GM19043 (cell line): ENCODE data around the gene LRP1.

Source experiments
- ATAC-seq: cut with Tn5 transposase; IDR thresholded peaks from one replicate; pipeline ENCODE4 v1.9.1; 2021; ENCODE audit warnings: low read depth; ENCODE audit not compliant: unreplicated experiment

The LRP1 gene

DNA sequence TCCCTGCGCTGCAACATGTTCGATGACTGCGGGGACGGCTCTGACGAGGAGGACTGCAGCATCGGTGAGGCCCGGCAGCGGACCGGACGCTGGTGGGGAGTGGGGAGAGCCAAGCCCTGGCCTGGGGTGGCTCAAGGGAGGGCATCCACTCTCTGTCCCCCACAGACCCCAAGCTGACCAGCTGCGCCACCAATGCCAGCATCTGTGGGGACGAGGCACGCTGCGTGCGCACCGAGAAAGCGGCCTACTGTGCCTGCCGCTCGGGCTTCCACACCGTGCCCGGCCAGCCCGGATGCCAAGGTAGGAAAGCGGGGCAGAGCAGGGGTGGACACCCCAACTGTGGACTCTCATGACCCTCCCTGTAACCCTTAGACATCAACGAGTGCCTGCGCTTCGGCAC lies 76.9 kb downstream of the LRP1 start:
- no peak for ATAC-seq

GRCh38 chr12:57205931-57206330 lies 77.6 kb downstream of the LRP1 start:
- ATAC-seq = no peak

- no peak for ATAC-seq
Observed at GRCh38 chr12:57207731-57208630, 79.7 kb downstream of the LRP1 start.

DNA sequence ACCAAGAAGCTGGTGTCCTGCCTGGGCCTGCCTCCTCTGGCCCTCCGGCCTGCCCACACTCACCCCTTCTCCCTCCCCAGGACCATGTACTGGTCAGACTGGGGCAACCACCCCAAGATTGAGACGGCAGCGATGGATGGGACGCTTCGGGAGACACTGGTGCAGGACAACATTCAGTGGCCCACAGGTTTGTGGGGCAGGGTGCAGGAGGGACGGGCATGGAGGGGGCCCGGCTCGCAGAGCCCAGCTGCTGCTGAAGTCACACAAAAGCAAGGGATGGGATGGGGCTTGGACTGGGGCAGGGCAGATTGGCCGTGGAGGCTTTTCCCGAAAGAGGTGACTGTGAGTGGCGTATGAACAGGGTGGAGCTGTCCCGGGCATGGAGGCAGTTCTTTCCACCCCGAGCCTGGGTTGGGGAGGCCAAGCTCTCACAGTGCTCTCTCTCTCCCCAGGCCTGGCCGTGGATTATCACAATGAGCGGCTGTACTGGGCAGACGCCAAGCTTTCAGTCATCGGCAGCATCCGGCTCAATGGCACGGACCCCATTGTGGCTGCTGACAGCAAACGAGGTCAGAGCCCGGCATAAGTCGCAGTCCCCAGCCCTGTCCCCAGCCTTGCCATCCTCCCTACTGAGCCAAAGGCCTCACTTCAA lies 80.5 kb downstream of the LRP1 start:
- no peak for ATAC-seq

DNA sequence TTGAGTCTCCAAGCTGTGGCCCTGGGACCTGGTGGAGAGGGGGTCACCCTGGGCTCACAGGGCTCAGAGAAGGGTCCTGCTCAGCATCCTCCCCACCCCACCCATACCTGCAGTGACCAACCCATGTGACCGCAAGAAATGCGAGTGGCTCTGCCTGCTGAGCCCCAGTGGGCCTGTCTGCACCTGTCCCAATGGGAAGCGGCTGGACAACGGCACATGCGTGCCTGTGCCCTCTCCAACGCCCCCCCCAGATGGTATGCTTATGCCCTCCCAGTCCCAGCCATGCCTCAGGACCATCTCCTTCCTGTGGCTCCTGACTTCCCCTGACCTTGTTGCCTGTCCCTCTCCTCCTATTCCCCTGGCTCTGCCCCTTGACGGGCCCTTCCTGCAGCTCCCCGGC lies 81.6 kb downstream of the LRP1 start:
- no peak for ATAC-seq

GRCh38 chr12:57210461-57210860 lies 82.2 kb downstream of the LRP1 start:
- ATAC-seq = no peak

DNA sequence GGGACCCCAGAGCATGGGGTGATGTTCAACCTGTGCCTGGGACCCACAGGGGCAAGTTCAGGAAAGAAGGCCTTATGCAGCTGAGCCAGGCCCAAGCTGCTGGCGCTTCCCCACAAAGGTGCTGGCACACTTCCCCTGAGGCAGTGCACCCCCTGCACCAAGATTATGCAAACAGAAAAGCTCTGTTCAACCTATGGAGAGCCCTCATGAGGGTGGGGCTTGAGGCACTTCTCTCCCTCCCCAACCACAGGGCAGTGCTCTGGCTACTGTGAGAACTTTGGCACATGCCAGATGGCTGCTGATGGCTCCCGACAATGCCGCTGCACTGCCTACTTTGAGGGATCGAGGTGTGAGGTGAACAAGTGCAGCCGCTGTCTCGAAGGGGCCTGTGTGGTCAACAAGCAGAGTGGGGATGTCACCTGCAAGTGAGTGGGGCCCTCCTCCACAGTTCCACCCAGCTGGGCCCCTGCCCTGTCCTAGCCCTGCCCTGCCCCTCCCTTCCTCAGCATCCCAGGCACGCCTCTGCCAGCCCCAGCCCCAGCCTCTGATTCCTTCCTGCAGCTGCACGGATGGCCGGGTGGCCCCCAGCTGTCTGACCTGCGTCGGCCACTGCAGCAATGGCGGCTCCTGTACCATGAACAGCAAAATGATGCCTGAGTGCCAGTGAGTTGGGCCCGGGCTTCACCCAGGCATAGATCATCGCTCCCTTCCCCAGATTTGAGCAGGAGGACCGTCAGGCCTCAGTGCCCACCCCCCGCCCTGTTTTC lies 82.8 kb downstream of the LRP1 start:
- ATAC-seq = no peak

DNA sequence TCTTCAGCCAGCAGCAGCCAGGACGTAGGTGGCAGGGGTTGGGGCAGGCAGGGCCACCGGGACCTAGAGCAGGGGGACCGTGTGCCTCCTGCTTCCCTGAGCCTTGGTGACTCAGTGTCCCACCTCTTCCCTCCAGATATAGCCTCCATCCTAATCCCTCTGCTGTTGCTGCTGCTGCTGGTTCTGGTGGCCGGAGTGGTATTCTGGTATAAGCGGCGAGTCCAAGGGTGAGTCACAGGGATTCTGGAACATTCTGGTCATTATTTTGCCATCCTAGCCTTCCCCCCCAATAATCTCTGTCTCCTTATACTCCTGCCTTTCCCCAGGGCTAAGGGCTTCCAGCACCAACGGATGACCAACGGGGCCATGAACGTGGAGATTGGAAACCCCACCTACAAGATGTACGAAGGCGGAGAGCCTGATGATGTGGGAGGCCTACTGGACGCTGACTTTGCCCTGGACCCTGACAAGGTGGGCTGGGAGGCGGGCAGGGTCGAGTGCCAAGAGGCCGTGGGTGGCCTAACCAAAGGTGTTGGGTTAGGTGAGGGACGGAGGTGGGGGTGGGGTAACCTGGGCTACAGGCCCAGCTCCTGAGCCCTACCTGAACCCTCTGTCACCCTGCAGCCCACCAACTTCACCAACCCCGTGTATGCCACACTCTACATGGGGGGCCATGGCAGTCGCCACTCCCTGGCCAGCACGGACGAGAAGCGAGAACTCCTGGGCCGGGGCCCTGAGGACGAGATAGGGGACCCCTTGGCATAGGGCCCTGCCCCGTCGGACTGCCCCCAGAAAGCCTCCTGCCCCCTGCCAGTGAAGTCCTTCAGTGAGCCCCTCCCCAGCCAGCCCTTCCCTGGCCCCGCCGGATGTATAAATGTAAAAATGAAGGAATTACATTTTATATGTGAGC lies 83.8 kb downstream of the LRP1 start:
- no peak for ATAC-seq

GRCh38 chr12:57212701-57213057 lies 84.4 kb downstream of the LRP1 start:
- no peak for ATAC-seq

DNA sequence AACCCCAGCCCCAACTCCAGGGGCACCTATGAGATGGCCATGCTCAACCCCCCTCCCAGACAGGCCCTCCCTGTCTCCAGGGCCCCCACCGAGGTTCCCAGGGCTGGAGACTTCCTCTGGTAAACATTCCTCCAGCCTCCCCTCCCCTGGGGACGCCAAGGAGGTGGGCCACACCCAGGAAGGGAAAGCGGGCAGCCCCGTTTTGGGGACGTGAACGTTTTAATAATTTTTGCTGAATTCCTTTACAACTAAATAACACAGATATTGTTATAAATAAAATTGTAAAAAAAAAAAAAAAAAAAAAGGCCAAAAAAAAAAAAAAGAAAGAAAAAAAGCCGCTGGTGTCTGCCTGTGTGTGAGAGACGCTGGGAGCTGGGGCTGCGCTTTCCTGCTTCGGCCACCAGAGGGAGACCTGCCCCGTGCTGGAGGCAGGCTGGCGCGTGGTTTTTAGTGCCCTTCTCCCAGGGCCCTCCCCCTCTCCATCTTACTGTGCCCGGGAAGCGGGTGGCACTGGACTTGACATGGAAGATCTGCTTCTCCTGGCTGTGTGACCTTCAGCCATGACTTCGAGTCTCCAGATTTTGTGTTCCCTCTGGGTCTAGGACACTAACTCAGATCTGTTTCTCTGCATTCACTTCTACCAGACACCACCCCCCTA lies 84.9 kb downstream of the LRP1 start:
- no peak for ATAC-seq

- no peak for ATAC-seq
Observed at GRCh38 chr12:57213763-57214397, 85.6 kb downstream of the LRP1 start.

DNA sequence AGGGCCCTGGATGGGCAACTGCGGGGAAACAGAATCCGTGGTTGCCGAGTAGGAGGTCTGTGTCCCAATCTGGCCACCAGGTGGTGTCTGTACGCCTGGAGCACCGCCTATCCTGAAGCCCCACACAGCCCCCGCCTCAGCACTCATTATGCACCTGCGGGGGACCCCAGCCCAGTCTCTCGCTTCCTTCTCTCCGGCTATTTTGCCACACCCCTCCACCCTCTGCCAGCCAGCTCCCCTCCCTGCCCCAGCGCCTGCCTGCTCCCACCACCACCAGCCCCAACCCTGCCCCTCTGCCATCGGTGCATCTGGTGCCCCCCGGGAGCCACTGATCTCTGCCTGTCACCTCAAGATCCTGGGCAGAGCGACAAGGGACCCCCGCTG lies 86.1 kb downstream of the LRP1 start:
- ATAC-seq = no peak

- ATAC-seq = no peak
Observed at GRCh38 chr12:57215065-57215464, 86.8 kb downstream of the LRP1 start.

DNA sequence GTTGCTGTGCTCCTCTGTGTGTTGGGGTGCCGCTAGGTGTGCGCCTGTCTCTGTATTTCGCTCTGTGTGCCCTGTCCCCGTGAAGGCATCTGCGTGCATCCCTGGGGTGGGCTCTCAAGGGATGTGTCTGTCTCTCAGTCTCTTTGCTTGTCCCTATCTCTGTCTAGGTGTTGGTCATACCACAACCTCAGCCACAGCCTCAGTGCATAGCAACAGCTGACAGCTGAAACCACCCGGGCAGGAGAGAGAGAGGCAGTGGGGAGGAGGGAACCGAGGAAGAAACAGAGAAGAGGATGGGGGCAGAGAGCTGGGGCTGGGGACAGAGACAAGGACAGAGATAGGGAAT lies 87.4 kb downstream of the LRP1 start:
- no peak for ATAC-seq

DNA sequence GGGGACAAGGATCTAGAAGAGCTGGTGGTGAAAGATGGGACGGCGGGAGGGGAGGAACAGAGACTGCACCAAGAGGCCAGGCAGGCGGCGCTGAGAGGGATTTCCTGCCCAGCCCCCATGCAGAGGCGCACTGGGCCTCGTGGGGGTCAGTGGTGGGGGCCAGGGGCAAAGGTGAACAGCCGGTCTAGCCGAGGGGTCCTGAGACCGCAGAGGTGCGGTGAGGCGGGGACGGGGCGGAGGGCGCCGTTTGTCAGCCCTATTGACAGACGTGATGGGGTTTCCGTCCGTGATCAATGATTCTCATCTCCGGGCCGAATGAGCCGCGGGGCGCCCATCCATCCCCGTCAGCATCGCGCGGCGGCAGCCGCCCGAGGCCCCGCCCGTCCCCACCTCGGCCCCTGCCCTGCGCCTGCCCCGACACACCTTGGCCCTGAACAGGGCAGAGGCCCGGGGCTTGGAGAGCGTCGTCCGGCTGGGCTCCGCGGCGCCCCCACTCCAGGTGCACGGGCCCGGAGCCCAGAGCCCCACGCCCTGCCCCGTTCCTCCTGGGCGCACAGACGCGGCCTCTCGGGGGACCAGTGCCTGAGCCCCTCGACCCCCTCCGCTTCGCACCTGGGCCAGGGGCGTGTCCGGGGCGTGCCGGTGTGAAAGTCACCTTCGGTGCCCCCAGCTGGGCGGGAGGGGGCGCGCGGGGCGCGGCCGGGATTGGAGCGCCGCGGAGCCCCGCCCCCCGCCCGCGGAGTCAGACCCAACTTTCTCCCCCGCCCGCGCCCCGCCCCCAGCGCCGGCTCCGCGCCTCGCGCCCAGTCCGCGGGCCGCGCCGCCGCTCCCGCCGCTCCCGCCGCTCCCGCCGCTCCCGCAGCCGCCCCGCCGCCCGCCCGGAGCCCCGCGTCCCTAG lies 88.0 kb downstream of the LRP1 start, which contains the start of gene NXPH4:
Gene NXPH4, plus strand, starts transcription at position 781 of the 898 bp plus-strand sequence. CDS start 176 bp downstream, outside the sequence.
- no peak for ATAC-seq

- no peak for ATAC-seq
Observed at GRCh38 chr12:57216921-57217879, 88.9 kb downstream of the LRP1 start.
